Osteoblast (primary cell): ENCODE data around the gene ACP1. TPM values are rescaled to one million over a fixed set of nuclear protein-coding genes. Genes with fewer than 3 reads are reported as not detected.

Experiments used
- DNase-seq: peaks from one replicate; pipeline ENCODE4 v3.0.0; 2011; ENCODE audit warnings: low spot score, mixed read lengths; ENCODE audit not compliant: insufficient read length; ENCODE audit errors: missing footprints
- H2AFZ ChIP-seq: 2 replicates; pipeline ENCODE4 v1.6.0; 2011; ENCODE audit warnings: mild to moderate bottlenecking, low read length
- H3K27ac ChIP-seq: 2 replicates; pipeline ENCODE4 v1.5.1; 2011; ENCODE audit warnings: mild to moderate bottlenecking, low read depth, low read length, moderate library complexity
- H3K27me3 ChIP-seq: 2 replicates; pipeline ENCODE4 v1.6.0; 2012; ENCODE audit warnings: mild to moderate bottlenecking, control low read depth, inconsistent platforms, low read length, moderate library complexity; ENCODE audit not compliant: insufficient read depth
- H3K36me3 ChIP-seq: 2 replicates; pipeline ENCODE4 v1.5.1; 2011; ENCODE audit warnings: mild to moderate bottlenecking, low read length, control low read depth, moderate library complexity; ENCODE audit not compliant: insufficient read depth
- H3K4me1 ChIP-seq: 2 replicates; pipeline ENCODE4 v1.5.1; 2011; ENCODE audit warnings: mild to moderate bottlenecking, low read length, control low read depth, moderate library complexity; ENCODE audit not compliant: insufficient read depth
- H3K4me2 ChIP-seq: 2 replicates; pipeline ENCODE4 v1.6.0; 2011; ENCODE audit warnings: mild to moderate bottlenecking, low read length; ENCODE audit not compliant: insufficient read depth
- H3K4me3 ChIP-seq: fragments of 200-600 bp; sonication (generic); 3 replicates; pipeline ENCODE4 v1.5.1; 2012; ENCODE audit warnings: mild to moderate bottlenecking, low read length, inconsistent platforms; ENCODE audit not compliant: insufficient read depth
- H3K79me2 ChIP-seq: 2 replicates; pipeline ENCODE4 v1.6.0; 2012; ENCODE audit warnings: mild to moderate bottlenecking, low read length, control low read depth, inconsistent platforms; ENCODE audit not compliant: insufficient read depth
- H3K9me3 ChIP-seq: 2 replicates; pipeline ENCODE4 v1.5.1; 2011; ENCODE audit warnings: low read depth, low read length, control low read depth
- H4K20me1 ChIP-seq: 2 replicates; pipeline ENCODE4 v1.6.0; 2012; ENCODE audit warnings: mild to moderate bottlenecking, low read length, control low read depth; ENCODE audit not compliant: insufficient read depth
- CTCF ChIP-seq: IDR thresholded peaks from 2 replicates; pipeline ENCODE4 v1.5.1; 2011; ENCODE audit warnings: mild to moderate bottlenecking, low read depth, low read length, moderate library complexity; ENCODE audit errors: extremely low read depth
- total RNA-seq: library from RNA; depleted of rRNA; stranded (reverse); fragments of >200 nt; gene quantifications from 2 replicates; pipeline ENCODE4 v1.2.3, GENCODE V29; 2012

ACP1 gene
- total RNA-seq, 1 donor: 80.0 TPM

- H2AFZ ChIP-seq: no peak overlapping the region
- no peaks in the 10 kb centered on the region for H3K27me3 ChIP-seq
- H3K4me2 ChIP-seq: no peak overlapping the region
- TF ChIP-seq CTCF: no peak
- no peak for DNase-seq
- H3K9me3 ChIP-seq: no peaks in the 10 kb centered on the region
- no peaks in the 10 kb centered on the region for H3K79me2 ChIP-seq
- H3K4me1 ChIP-seq: no peaks in the 10 kb centered on the region
- H4K20me1 ChIP-seq: no peaks in the 10 kb centered on the region
- no peak overlapping the region for H3K27ac ChIP-seq
- H3K4me3 ChIP-seq: no peak overlapping the region
- H3K36me3 ChIP-seq: peaks cover 17% of the 10 kb centered on the region
These were observed 30.3 kb upstream of the ACP1 start for GRCh38 chr2:234421-234820.

- Histone ChIP-seq H3K27me3 (no peaks in the 10 kb centered on the region), H2AFZ (no peak overlapping the region), H4K20me1 (no peaks in the 10 kb centered on the region), H3K4me2 (no peak overlapping the region), H3K36me3 (peaks cover 10% of the 10 kb centered on the region), H3K27ac (no peak overlapping the region), H3K79me2 (no peaks in the 10 kb centered on the region), H3K4me1 (no peaks in the 10 kb centered on the region), H3K4me3 (no peak overlapping the region), H3K9me3 (no peaks in the 10 kb centered on the region)
- DNase-seq: no peak
- TF ChIP-seq CTCF: no peak
These were observed 27.7 kb upstream of the ACP1 start for GRCh38 chr2:236993-237539.

GRCh38 chr2:237878-238277, 26.9 kb upstream of the ACP1 start:
- Histone ChIP-seq H3K79me2 (no peaks in the 10 kb centered on the region), H3K4me2 (no peak overlapping the region), H3K9me3 (no peaks in the 10 kb centered on the region), H3K36me3 (peaks cover 17% of the 10 kb centered on the region), H4K20me1 (no peaks in the 10 kb centered on the region), H3K4me3 (no peak overlapping the region), H3K27me3 (no peaks in the 10 kb centered on the region), H3K4me1 (no peaks in the 10 kb centered on the region), H3K27ac (no peak overlapping the region), H2AFZ (no peak overlapping the region)
- no peak for TF ChIP-seq CTCF
- DNase-seq: no peak

- Histone ChIP-seq H2AFZ (no peak overlapping the region), H3K27me3 (no peaks in the 10 kb centered on the region), H3K4me2 (no peak overlapping the region), H3K9me3 (no peaks in the 10 kb centered on the region), H3K27ac (no peak overlapping the region), H3K4me3 (no peak overlapping the region), H3K79me2 (no peaks in the 10 kb centered on the region), H3K36me3 (peaks cover 15% of the 10 kb centered on the region), H4K20me1 (no peaks in the 10 kb centered on the region), H3K4me1 (no peaks in the 10 kb centered on the region)
- no peak for DNase-seq
- no peak for TF ChIP-seq CTCF
These were observed 26.3 kb upstream of the ACP1 start for GRCh38 chr2:238431-238830.
